HuH-7.5 (cell line): ENCODE data around the gene MST1.

Experiments
- DNase-seq: peaks from one replicate; pipeline ENCODE4 v3.0.0; 2011; ENCODE audit warnings: low spot score

The MST1 gene

GRCh38 chr3:49689046-49689907, at the start of gene MST1, which contains the start of gene RNF123:
Gene MST1 (minus strand): TSS chr3:49689474. CDS start chr3:49688691, 783 bp downstream.
Gene RNF123 (plus strand): TSS chr3:49689557. CDS start chr3:49691166, 1,609 bp downstream.
- peak; percentile 91 for DNase-seq

GRCh38 chr3:49738067-49738713, 48.9 kb upstream of the MST1 start:
- DNase-seq = no peak

- no peak for DNase-seq
Measured at GRCh38 chr3:49734752-49735151, 45.5 kb upstream of the MST1 start.

GRCh38 chr3:49733551-49733950, 44.3 kb upstream of the MST1 start:
- DNase-seq = no peak

- DNase-seq = no peak
Measured at GRCh38 chr3:49732597-49732996, 43.3 kb upstream of the MST1 start.

- no peak for DNase-seq
Measured at GRCh38 chr3:49729966-49730609, 40.8 kb upstream of the MST1 start.

- no peak for DNase-seq
Measured at GRCh38 chr3:49727924-49728361, 38.7 kb upstream of the MST1 start.

GRCh38 chr3:49727154-49727923, 38.1 kb upstream of the MST1 start:
- DNase-seq = no peak

GRCh38 chr3:49725906-49726681, 36.8 kb upstream of the MST1 start:
- DNase-seq = no peak

- DNase-seq = no peak
Measured at GRCh38 chr3:49724586-49724985, 35.3 kb upstream of the MST1 start.

GRCh38 chr3:49723628-49724551, 34.6 kb upstream of the MST1 start, which contains the start of gene GMPPB:
Gene GMPPB (minus strand): TSS chr3:49723951. CDS start chr3:49723726, 225 bp downstream.
- peak; percentile 97 for DNase-seq

GRCh38 chr3:49723296-49723627, 34.0 kb upstream of the MST1 start:
- peak; percentile 55 for DNase-seq

- no peak for DNase-seq
Measured at GRCh38 chr3:49722896-49723295, 33.6 kb upstream of the MST1 start.

GRCh38 chr3:49721896-49722781, 32.9 kb upstream of the MST1 start:
- DNase-seq = no peak

GRCh38 chr3:49721596-49721895, 32.3 kb upstream of the MST1 start:
- no peak for DNase-seq

GRCh38 chr3:49720855-49721595, 31.8 kb upstream of the MST1 start:
- DNase-seq = no peak

GRCh38 chr3:49719214-49719884, 30.1 kb upstream of the MST1 start, which contains the start of gene AMIGO3:
Gene AMIGO3 (minus strand): TSS chr3:49719684. CDS start chr3:49719465, 219 bp downstream.
- peak; percentile 73 for DNase-seq

- no peak for DNase-seq
Measured at GRCh38 chr3:49718858-49719213, 29.6 kb upstream of the MST1 start.
